WTC11 (cell line): ENCODE results near the gene ACTA2. TPM values are rescaled to one million over a fixed set of nuclear protein-coding genes. Genes with fewer than 3 reads are reported as not detected.

Experiments used
- ATAC-seq: fragments of 200-7000 bp; cut with Tn5 transposase; 2 replicates; pipeline ENCODE4 v1.10.0; 2021; ENCODE audit warnings: mild to moderate bottlenecking, moderate library complexity
- CTCF ChIA-PET: fragments of 300-600 bp; sonication (Branson Sonifier 250); formaldehyde crosslinking; loops from one replicate; lab custom pipeline; 2021; ENCODE audit warnings: antibody characterized with exemption; lab: Charles Lee
- POLR2A ChIA-PET: fragments of 350-600 bp; sonication (Branson Sonifier 250); formaldehyde crosslinking; loops from one replicate; lab custom pipeline; 2021; ENCODE audit warnings: antibody characterized with exemption; lab: Charles Lee
- DNase-seq: peaks from one replicate; pipeline ENCODE4 v3.0.0; 2021; ENCODE audit warnings: low spot score
- H3K27ac Mint-ChIP-seq: 2 replicates; pipeline ENCODE4 v1.8.0; 2021; ENCODE audit warnings: mixed read lengths
- H3K27me3 Mint-ChIP-seq: 2 replicates; pipeline ENCODE4 v1.8.0; 2021; ENCODE audit warnings: low read depth, mild to moderate bottlenecking, moderate library complexity, mixed read lengths
- H3K36me3 Mint-ChIP-seq: 2 replicates; pipeline ENCODE4 v1.8.0; 2021; ENCODE audit warnings: mixed read lengths
- H3K4me1 Mint-ChIP-seq: 2 replicates; pipeline ENCODE4 v1.8.0; 2022; ENCODE audit warnings: mixed read lengths
- H3K4me3 Mint-ChIP-seq: 2 replicates; pipeline ENCODE4 v1.8.0; 2021; ENCODE audit warnings: mild to moderate bottlenecking, moderate library complexity, mixed read lengths
- H3K9me3 Mint-ChIP-seq: 2 replicates; pipeline ENCODE4 v1.8.0; 2021; ENCODE audit warnings: mixed read lengths
- ATF1 ChIP-seq: sonication (generic); formaldehyde crosslinking; IDR thresholded peaks from 2 replicates; pipeline ENCODE4 v1.8.1; 2023; ENCODE audit warnings: mild to moderate bottlenecking, moderate library complexity, missing genetic modification reagents
- ATF6 ChIP-seq: sonication (generic); formaldehyde crosslinking; IDR thresholded peaks from 2 replicates; pipeline ENCODE4 v1.8.1; 2023; ENCODE audit warnings: mild to moderate bottlenecking, missing genetic modification reagents
- CREB1 ChIP-seq: sonication (generic); formaldehyde crosslinking; IDR thresholded peaks from 2 replicates; pipeline ENCODE4 v1.8.0; 2023; ENCODE audit warnings: mild to moderate bottlenecking, missing genetic modification reagents
- ETV6 ChIP-seq: sonication (generic); formaldehyde crosslinking; IDR thresholded peaks from 2 replicates; pipeline ENCODE4 v1.8.1; 2022; ENCODE audit warnings: mild to moderate bottlenecking, missing genetic modification reagents
- GABPB1 ChIP-seq: sonication (generic); formaldehyde crosslinking; IDR thresholded peaks from 2 replicates; pipeline ENCODE4 v1.8.1; 2023; ENCODE audit warnings: mild to moderate bottlenecking, missing genetic modification reagents
- HMGA2 ChIP-seq: fragments of 250-450 bp; sonication (Bioruptor Pico); IDR thresholded peaks from 2 replicates; pipeline ENCODE4 v1.4.0; 2021; ENCODE audit warnings: mild to moderate bottlenecking, moderate library complexity
- IRF2 ChIP-seq: sonication (generic); formaldehyde crosslinking; IDR thresholded peaks from 2 replicates; pipeline ENCODE4 v1.8.0; 2022; ENCODE audit warnings: low read depth, missing genetic modification reagents, borderline replicate concordance
- KAT7 ChIP-seq: sonication (generic); formaldehyde crosslinking; IDR thresholded peaks from 2 replicates; pipeline ENCODE4 v1.8.1; 2023; ENCODE audit warnings: missing genetic modification reagents, mild to moderate bottlenecking, borderline replicate concordance
- NR3C1 ChIP-seq: sonication (generic); formaldehyde crosslinking; conservative IDR thresholded peaks from 2 replicates; pipeline ENCODE4 v1.8.1; 2023; ENCODE audit warnings: low read depth, mild to moderate bottlenecking, missing genetic modification reagents
- STAT6 ChIP-seq: sonication (generic); formaldehyde crosslinking; conservative IDR thresholded peaks from 2 replicates; pipeline ENCODE4 v1.8.1; 2023; ENCODE audit warnings: mild to moderate bottlenecking, low read depth, missing genetic modification reagents, moderate library complexity
- ZNF138 ChIP-seq: sonication (generic); formaldehyde crosslinking; conservative IDR thresholded peaks from 2 replicates; pipeline ENCODE4 v1.8.1; 2022; ENCODE audit warnings: mild to moderate bottlenecking, moderate library complexity, missing genetic modification reagents
- ZNF232 ChIP-seq: sonication (generic); formaldehyde crosslinking; IDR thresholded peaks from 2 replicates; pipeline ENCODE4 v1.8.0; 2022; ENCODE audit warnings: mild to moderate bottlenecking, missing genetic modification reagents
- ZNF263 ChIP-seq: sonication (generic); formaldehyde crosslinking; IDR thresholded peaks from 2 replicates; pipeline ENCODE4 v1.8.1; 2022; ENCODE audit warnings: low read depth, mild to moderate bottlenecking, moderate library complexity, missing genetic modification reagents
- ZNF281 ChIP-seq: sonication (generic); formaldehyde crosslinking; IDR thresholded peaks from 2 replicates; pipeline ENCODE4 v1.8.0; 2023; ENCODE audit warnings: mild to moderate bottlenecking, missing genetic modification reagents
- ZNF396 ChIP-seq: fragments of 250-450 bp; sonication (Bioruptor Pico); IDR thresholded peaks from 2 replicates; pipeline ENCODE4 v1.8.0; 2021; ENCODE audit warnings: mild to moderate bottlenecking, moderate library complexity, borderline replicate concordance
- ZNF416 ChIP-seq: fragments of 250-450 bp; sonication (Bioruptor Pico); IDR thresholded peaks from 2 replicates; pipeline ENCODE4 v1.9.0; 2021; ENCODE audit warnings: mild to moderate bottlenecking, inconsistent platforms
- ZNF423 ChIP-seq: fragments of 250-450 bp; sonication (Bioruptor Pico); IDR thresholded peaks from 2 replicates; pipeline ENCODE4 v2.1.2; 2022; ENCODE audit warnings: mild to moderate bottlenecking, moderate library complexity
- total RNA-seq: library from RNA; stranded (reverse); gene quantifications from 3 replicates; pipeline ENCODE4 v1.2.3, GENCODE V29; 2021
- TF ChIP-seq, protein P1 (sequence below): fragments of 200-600 bp; IDR thresholded peaks from 2 replicates; pipeline ENCODE4 v1.8.0; 2022; ENCODE audit warnings: antibody characterized with exemption
- TF ChIP-seq, protein P2 (sequence below): sonication (generic); formaldehyde crosslinking; IDR thresholded peaks from 2 replicates; pipeline ENCODE4 v1.8.0; 2022; ENCODE audit warnings: missing genetic modification reagents
- TF ChIP-seq, protein P3 (sequence below): sonication (generic); formaldehyde crosslinking; conservative IDR thresholded peaks from 2 replicates; pipeline ENCODE4 v1.8.1; 2022; ENCODE audit warnings: mild to moderate bottlenecking, missing genetic modification reagents

ACTA2 gene
- total RNA-seq, 1 experiment from 2014 or later = 4.4 TPM

DNA sequence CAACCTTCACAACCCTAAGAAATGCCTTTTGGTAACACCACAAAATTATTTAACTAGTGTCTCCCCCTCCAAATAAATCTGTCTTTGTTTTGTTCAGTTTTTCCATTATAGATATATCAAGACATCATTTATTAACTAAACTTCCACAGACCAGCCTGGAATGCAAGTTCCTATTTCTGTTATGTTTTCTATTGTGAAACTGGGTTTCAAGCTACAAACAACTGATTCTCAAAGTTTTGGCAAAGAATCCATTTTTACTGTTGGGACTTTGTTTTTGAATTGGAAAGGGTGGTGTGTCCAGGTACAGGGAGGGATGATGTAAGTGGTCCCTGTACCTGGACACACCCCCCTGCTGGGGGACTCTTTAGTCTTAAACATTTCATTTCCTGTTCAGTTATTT is 36.3 kb downstream of the ACTA2 start:
- H3K36me3 Mint-ChIP-seq = no peaks in the 10 kb centered on the region
- TF ChIP-seq CREB1 (no peak), IRF2 (CRISPR knock-in tag) (no peak)

DNA sequence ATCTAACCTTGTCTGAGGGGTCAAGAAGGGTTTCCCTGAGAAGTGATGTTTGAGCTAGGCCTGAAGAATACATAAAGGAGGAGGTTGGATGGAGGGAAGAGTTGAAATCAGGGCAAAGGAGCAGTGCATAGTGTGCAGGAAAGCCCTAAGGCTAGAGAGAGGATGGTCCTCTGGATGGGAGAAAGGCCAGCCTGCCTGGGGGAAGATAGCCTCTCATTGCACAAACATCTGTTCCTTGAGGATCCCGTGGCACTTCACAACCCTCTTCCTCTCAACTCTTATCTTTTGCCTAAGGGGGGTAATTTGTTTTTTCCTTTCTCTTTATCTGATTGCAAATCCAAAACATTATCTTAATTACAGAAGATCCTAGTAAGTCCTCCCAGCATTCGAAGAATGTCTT is 36.8 kb downstream of the ACTA2 start:
- no peak for TF ChIP-seq GABPB1 (CRISPR knock-in tag)
- no peak for TF ChIP-seq ZNF416 (CRISPR knock-in tag)
- no peak for TF ChIP-seq ATF6 (CRISPR knock-in tag)
- TF ChIP-seq KAT7 (CRISPR knock-in tag) = no peak
- no peak for TF ChIP-seq NR3C1 (CRISPR knock-in tag)
- TF ChIP-seq STAT6 (CRISPR knock-in tag) = no peak
- TF ChIP-seq ZNF423 (CRISPR knock-in tag) = no peak
- TF ChIP-seq, protein P1, sequence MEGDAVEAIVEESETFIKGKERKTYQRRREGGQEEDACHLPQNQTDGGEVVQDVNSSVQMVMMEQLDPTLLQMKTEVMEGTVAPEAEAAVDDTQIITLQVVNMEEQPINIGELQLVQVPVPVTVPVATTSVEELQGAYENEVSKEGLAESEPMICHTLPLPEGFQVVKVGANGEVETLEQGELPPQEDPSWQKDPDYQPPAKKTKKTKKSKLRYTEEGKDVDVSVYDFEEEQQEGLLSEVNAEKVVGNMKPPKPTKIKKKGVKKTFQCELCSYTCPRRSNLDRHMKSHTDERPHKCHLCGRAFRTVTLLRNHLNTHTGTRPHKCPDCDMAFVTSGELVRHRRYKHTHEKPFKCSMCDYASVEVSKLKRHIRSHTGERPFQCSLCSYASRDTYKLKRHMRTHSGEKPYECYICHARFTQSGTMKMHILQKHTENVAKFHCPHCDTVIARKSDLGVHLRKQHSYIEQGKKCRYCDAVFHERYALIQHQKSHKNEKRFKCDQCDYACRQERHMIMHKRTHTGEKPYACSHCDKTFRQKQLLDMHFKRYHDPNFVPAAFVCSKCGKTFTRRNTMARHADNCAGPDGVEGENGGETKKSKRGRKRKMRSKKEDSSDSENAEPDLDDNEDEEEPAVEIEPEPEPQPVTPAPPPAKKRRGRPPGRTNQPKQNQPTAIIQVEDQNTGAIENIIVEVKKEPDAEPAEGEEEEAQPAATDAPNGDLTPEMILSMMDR = no peak
- TF ChIP-seq ZNF138 (CRISPR knock-in tag) = no peak
- no peak for TF ChIP-seq ETV6
- Mint-ChIP-seq H3K27ac (no peak overlapping the region), H3K27me3 (no peaks in the 10 kb centered on the region), H3K4me3 (no peak overlapping the region), H3K36me3 (no peaks in the 10 kb centered on the region), H3K9me3 (no peaks in the 10 kb centered on the region), H3K4me1 (no peaks in the 10 kb centered on the region)
- CTCF ChIA-PET = interaction anchor here (1.1 kb wide), 2 partner anchors 17 to 80 kb away, joined by 3 read pairs; no protein-coding TSS in a partner anchor
- ATAC-seq (no peak), DNase-seq (no peak)
- POLR2A ChIA-PET = no interaction called here

More for the DNA sequence above, 36.3 kb downstream of the ACTA2 start:
- H3K27me3 Mint-ChIP-seq = no peaks in the 10 kb centered on the region
- CTCF ChIA-PET = interaction anchor here (1.1 kb wide), 2 partner anchors 16 to 80 kb away, joined by 3 read pairs; no protein-coding TSS in a partner anchor
- ATAC-seq = no peak
- H3K9me3 Mint-ChIP-seq = no peaks in the 10 kb centered on the region
- no peak overlapping the region for H3K27ac Mint-ChIP-seq
- POLR2A ChIA-PET = no interaction called here
- no peak for DNase-seq
- H3K4me3 Mint-ChIP-seq = no peak overlapping the region
- no peaks in the 10 kb centered on the region for H3K4me1 Mint-ChIP-seq

DNA sequence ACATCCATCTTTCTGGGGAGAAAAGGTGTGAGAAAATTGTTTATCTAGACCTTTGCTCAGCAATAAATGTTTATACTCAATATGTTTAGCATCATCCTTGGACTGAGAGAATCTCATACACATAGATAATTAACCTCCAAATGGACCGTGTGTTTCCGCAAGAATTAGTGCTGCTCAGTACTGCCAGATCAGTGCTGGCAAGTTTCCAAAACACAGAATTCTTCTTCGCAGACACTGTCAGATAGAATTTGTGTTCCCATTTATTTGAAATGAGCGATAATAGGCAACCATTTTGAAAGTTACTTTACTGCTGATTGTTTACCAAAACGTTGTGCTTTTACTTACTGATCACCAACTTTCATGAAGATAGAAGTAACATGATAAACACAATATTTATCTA is 38.8 kb downstream of the ACTA2 start:
- no peaks in the 10 kb centered on the region for H3K27me3 Mint-ChIP-seq
- TF ChIP-seq ZNF281 (CRISPR knock-in tag) = no peak
- TF ChIP-seq ATF1 = no peak
- TF ChIP-seq ZNF232 (CRISPR knock-in tag) = no peak
- no peak for TF ChIP-seq ZNF263 (CRISPR knock-in tag)
- TF ChIP-seq, protein P2, sequence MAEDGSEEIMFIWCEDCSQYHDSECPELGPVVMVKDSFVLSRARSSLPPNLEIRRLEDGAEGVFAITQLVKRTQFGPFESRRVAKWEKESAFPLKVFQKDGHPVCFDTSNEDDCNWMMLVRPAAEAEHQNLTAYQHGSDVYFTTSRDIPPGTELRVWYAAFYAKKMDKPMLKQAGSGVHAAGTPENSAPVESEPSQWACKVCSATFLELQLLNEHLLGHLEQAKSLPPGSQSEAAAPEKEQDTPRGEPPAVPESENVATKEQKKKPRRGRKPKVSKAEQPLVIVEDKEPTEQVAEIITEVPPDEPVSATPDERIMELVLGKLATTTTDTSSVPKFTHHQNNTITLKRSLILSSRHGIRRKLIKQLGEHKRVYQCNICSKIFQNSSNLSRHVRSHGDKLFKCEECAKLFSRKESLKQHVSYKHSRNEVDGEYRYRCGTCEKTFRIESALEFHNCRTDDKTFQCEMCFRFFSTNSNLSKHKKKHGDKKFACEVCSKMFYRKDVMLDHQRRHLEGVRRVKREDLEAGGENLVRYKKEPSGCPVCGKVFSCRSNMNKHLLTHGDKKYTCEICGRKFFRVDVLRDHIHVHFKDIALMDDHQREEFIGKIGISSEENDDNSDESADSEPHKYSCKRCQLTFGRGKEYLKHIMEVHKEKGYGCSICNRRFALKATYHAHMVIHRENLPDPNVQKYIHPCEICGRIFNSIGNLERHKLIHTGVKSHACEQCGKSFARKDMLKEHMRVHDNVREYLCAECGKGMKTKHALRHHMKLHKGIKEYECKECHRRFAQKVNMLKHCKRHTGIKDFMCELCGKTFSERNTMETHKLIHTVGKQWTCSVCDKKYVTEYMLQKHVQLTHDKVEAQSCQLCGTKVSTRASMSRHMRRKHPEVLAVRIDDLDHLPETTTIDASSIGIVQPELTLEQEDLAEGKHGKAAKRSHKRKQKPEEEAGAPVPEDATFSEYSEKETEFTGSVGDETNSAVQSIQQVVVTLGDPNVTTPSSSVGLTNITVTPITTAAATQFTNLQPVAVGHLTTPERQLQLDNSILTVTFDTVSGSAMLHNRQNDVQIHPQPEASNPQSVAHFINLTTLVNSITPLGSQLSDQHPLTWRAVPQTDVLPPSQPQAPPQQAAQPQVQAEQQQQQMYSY = no peak
- TF ChIP-seq NR3C1 (CRISPR knock-in tag) = no peak
- TF ChIP-seq HMGA2 (CRISPR knock-in tag) = no peak
- TF ChIP-seq, protein P3, sequence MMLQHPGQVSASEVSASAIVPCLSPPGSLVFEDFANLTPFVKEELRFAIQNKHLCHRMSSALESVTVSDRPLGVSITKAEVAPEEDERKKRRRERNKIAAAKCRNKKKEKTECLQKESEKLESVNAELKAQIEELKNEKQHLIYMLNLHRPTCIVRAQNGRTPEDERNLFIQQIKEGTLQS (CRISPR knock-in tag) = no peak
- TF ChIP-seq ZNF396 (CRISPR knock-in tag) = no peak

More for the DNA sequence above, 38.8 kb downstream of the ACTA2 start:
- Mint-ChIP-seq H3K9me3 (no peaks in the 10 kb centered on the region), H3K4me3 (no peak overlapping the region), H3K36me3 (no peaks in the 10 kb centered on the region), H3K4me1 (no peaks in the 10 kb centered on the region), H3K27ac (no peak overlapping the region)
- POLR2A ChIA-PET = no interaction called here
- CTCF ChIA-PET = no interaction called here
- DNase-seq (no peak), ATAC-seq (no peak)
